Measurements from ENCODE around the gene PTPRD.

GRCh38 chr9:9913276-9913832 lies 699.4 kb downstream of the PTPRD start:
- TF ChIP-seq ZFX (IDR thresholded peaks at IDR 0.05) (no peak), EZH2 (IDR thresholded peaks at IDR 0.05) (no peak), CTCF (IDR thresholded peaks at IDR 0.05 in 2 of 3, conservative IDR thresholded peaks at IDR 0.05 in 1 of 3; ENCODE audit: borderline replicate concordance in 1 of 3, insufficient read depth in 1 of 3, low read depth in 2 of 3, low read length in 2 of 3) (no peak), ATF3 (IDR thresholded peaks at IDR 0.05) (no peak), SP1 (IDR thresholded peaks at IDR 0.05; ENCODE audit: low read depth) (no peak), POLR2A (IDR thresholded peaks at IDR 0.05; ENCODE audit: borderline replicate concordance, extremely low read depth, insufficient read depth, insufficient read length) (no peak), JUND (IDR thresholded peaks at IDR 0.05) (no peak), CBX3 (IDR thresholded peaks at IDR 0.05; ENCODE audit: low read depth) (no peak)
